Measurements from ENCODE around the gene VAV3.

GRCh38 chr1:107727866-107728265 is 237.1 kb downstream of the VAV3 start:
- TF ChIP-seq CTCF (IDR thresholded peaks at IDR 0.05 in 8 of 11, conservative IDR thresholded peaks at IDR 0.05 in 3 of 11) (no peak), POLR2A (IDR thresholded peaks at IDR 0.05) (no peak)

Measured in spleen (tissue), 7 donors.